Stimulated activated CD4-positive, alpha-beta T cell treated with anti-CD3 and anti-CD28 coated beads, TNF-alpha, amount 100 ng/mL, for 48 hours (primary cell): ENCODE measurements around the gene NPFFR2.
"Not testable (repeated sequence)": the region's sequence is repeated elsewhere in the genome, so short reads cannot be mapped to it uniquely, and the experiment has no call there.

ENCODE experiments used
- DNase-seq, 3 donors: peaks; one replicate each; pipeline ENCODE4 v3.0.0-alpha.2; 2020; ENCODE audit warnings: low read depth in 3 of 3

The NPFFR2 gene

GRCh38 chr4:72031868-72032608, at the start of gene NPFFR2:
Gene NPFFR2 (plus strand): TSS chr4:72032000. CDS start chr4:72128592, 96,592 bp downstream.
- DNase-seq = no peak

DNA sequence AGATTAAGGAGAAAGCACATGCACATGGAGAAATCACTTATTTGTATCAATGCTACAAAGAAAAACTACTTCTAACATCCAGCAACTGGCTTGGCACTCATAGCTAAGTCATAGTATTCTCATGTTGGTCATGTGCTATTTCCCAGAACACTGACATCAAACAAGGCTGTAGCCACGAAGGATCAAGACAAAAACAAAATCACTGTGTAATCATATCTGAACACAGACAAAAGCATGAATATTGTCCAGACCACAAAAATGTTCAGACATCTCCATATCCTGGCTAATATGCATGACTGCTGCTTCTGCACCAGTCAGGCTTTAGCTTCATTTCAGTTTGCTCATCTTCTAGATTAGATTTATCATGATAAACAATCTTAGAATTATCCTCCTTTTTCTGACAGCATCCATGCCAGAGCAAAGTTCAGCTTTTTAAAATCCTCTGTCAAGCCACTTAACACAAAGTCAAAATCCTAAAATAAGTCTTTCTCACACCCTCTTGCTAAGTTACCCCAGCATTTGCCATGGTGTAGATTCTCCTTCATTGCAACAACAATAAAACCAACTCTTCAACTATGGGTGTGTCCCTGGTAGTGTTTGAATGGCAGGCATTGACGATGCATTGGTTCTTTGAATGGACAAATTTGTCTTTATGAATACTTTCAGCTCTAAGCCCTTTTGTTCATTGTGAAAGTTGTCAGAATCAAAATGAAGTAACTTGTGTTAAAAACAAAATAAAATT, 39.1 kb upstream of the NPFFR2 start:
- no peak for DNase-seq

DNA sequence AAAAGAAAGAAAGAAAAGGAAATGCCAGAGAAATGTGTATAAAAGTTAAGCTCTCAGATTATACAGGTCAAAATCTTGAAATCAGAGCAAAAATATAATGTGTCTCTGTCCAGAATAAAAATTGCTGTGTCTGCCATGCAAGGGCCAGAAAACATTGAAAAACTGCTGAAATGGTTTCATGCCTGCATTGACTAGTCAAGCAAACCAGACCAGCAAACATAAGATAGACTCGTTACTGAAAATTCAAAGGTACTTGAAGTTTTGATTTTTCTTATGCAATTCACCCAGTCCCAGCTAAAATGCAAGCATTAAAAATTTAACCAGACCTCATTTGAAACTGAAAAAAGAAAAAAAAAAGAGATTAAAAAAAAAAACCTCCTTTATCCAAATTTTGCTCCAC, 37.2 kb upstream of the NPFFR2 start:
- no peak for DNase-seq

GRCh38 chr4:71995297-71995696, 36.5 kb upstream of the NPFFR2 start:
- no peak for DNase-seq

DNA sequence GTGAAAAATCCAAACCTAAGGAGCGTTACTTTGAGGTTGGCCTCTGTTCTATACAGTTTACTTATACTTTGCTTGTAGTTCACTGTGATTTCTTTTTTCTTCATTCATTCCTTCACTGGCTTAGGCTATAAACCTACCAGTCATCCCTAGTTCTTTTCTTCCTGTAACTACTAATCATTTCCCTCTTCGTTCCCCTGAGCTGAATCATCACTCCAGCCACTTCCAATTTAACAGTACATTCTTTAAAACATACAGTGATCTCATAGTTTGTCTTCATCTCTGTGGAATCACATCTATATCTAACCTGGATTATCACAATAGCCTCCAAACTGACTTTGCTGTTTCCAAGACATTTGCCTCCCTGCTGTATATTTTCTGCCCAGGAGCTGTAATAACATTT, 25.2 kb upstream of the NPFFR2 start:
- DNase-seq = no peak

DNA sequence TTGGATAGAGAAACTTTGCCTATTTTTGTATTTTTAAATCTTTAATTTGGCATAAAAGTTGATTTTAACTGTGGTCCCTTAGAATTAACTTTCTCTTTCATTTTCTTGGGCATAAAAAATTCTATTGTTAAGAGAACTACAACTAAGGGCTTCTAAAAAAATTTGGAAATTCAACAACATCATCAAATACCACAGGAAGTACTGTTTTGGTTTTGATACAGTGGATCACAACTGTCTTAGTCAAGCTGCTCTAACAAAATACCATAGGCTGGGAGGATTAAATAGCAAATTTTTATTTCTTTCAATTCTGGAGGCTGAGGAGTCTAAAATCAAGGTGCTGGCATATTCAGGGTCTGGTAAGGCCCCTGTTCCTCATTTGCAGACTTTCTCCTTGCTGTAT, 19.9 kb upstream of the NPFFR2 start:
- no peak for DNase-seq

DNA sequence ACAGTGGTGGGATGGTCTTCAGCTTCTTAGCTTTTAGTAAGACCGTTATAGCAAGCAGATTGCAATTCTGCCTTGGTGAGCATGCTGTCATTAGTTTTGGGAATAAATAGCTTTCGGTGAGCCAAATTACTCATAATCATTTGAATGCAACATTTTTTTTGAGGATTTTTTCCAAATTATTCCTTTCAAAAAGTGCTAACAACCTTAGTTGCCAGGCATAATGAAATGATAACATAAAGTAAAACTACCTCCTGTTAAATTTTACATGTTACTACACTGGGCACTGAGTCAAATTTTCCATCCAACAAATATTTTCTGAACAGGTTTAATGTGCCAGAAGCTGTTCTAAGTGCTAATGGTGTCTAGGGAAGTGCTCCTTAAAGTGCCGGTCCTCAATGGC, 15.8 kb upstream of the NPFFR2 start:
- no peak for DNase-seq

- no peak for DNase-seq
Measured at GRCh38 chr4:72019688-72020087, 12.1 kb upstream of the NPFFR2 start.

- no peak for DNase-seq
Measured at GRCh38 chr4:72022553-72022952, 9.2 kb upstream of the NPFFR2 start.

DNA sequence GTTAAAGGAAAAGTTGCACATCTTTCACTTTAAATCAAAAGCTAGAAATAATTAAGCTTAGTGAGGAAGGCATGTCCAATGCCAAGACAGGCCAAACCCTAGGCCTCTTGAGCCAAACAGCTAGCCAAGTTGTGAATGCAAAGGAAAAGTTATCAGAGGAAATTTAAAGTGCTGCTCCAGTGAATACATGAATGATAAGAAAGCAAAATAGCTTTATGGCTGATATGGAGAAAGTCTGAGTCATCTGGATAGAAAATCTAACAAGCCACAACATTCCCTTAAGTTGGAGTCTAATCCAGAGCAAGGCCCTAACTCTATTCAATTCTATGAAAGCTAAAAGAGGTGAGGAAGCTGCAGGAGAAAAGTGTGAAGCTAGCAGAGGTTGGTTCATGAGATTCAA, 23.8 kb downstream of the NPFFR2 start:
- DNase-seq = no peak

DNA sequence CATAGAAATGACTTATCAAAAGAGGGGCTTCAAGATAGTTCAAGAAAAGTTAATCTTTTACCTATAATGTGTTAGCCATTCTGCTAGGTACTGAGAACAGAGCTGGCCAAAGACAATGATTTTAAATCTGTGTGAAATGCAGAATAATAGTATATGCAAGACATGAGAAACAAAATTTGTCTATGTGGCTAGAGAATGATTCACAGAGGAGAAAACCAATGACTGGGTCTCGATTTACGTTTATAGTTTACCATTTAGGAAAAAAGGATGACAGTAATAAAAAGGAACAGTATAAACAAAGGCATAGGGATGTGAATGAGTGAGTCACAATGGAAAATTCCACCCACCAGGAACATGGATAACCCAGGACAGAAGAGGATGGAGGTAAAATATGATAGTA, 31.9 kb downstream of the NPFFR2 start:
- no peak for DNase-seq

DNA sequence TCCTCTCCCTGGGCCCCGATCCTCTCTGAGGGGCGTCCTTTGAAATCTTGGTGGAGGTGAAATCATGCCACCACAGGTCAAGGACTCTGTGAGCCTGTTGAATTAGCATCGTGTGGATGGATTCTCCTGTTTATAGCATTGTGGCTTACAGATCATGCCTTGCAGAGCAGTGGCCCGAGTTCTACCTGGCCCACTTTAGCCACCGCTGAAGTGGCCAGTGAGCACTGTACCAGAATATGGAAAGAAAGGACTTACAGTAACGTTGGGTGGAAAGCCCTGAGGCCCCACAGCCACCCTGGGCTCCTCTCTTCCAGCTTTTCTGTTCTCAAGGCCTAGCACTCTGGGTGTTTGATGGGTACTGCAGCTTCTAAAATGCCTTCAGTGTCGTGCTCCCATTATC, 35.3 kb downstream of the NPFFR2 start:
- no peak for DNase-seq

- no peak for DNase-seq
Measured at GRCh38 chr4:72073816-72074215, 42.0 kb downstream of the NPFFR2 start.

GRCh38 chr4:72076562-72076961, 44.8 kb downstream of the NPFFR2 start:
- DNase-seq = no peak

DNA sequence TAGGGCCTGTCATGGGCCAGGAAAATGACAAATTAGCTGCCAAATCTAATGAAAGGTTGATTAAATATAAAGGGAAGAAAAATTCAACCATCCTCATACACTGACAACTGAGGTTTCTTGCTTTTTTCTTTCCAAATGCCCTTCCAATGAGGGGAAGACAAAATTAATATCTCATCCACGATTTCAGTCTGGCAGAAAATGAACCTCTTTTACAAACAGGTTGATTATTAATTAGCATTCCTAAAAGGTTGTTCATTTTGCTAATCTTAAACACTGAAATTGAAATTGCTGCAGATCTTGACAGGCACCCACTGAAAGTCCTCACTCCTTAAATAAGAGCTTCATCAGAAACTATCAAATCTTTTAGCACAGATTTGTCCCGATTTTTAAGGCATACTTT, 45.5 kb downstream of the NPFFR2 start:
- DNase-seq = no peak

GRCh38 chr4:72084587-72085011, 52.8 kb downstream of the NPFFR2 start:
- DNase-seq = no peak

- not testable (repeated sequence) for DNase-seq
Measured at GRCh38 chr4:72090606-72091005, 58.8 kb downstream of the NPFFR2 start.

- DNase-seq = no peak
Measured at GRCh38 chr4:72094059-72094797, 62.4 kb downstream of the NPFFR2 start.

- no peak for DNase-seq
Measured at GRCh38 chr4:72107456-72107855, 75.7 kb downstream of the NPFFR2 start.

GRCh38 chr4:72109364-72109763, 77.6 kb downstream of the NPFFR2 start:
- DNase-seq = no peak

- DNase-seq = no peak
Measured at GRCh38 chr4:72109959-72110497, 78.2 kb downstream of the NPFFR2 start.

- DNase-seq = no peak
Measured at GRCh38 chr4:72110886-72111285, 79.1 kb downstream of the NPFFR2 start.
